Retinal pigment epithelial cell (primary cell): ENCODE data around the gene ZNF766.

Experiments used
- DNase-seq: peaks from one replicate; pipeline ENCODE4 v3.0.0-alpha.2; 2010; ENCODE audit warnings: low read depth
- H3K4me3 ChIP-seq: 2 replicates; pipeline ENCODE4 v1.5.1; 2011; ENCODE audit warnings: mild to moderate bottlenecking, low read length, control low read depth, moderate library complexity
- CTCF ChIP-seq: conservative IDR thresholded peaks from 2 replicates; pipeline ENCODE4 v1.5.1; 2011; ENCODE audit warnings: low read depth, low read length, control low read depth, inconsistent platforms

ZNF766 gene

GRCh38 chr19:52227196-52227940, 42.0 kb upstream of the ZNF766 start:
- DNase-seq: no peak
- TF ChIP-seq CTCF: no peak
- H3K4me3 ChIP-seq: no peak overlapping the region

GRCh38 chr19:52227980-52228379, 41.4 kb upstream of the ZNF766 start:
- no peak for TF ChIP-seq CTCF
- DNase-seq: no peak
- no peak overlapping the region for H3K4me3 ChIP-seq

GRCh38 chr19:52229524-52229923, 39.9 kb upstream of the ZNF766 start:
- no peak for TF ChIP-seq CTCF
- DNase-seq: no peak

GRCh38 chr19:52230685-52231084, 38.7 kb upstream of the ZNF766 start:
- no peak for TF ChIP-seq CTCF
- no peak for DNase-seq
- H3K4me3 ChIP-seq: no peak overlapping the region

More at GRCh38 chr19:52229524-52229923, 39.9 kb upstream of the ZNF766 start:
- no peak overlapping the region for H3K4me3 ChIP-seq

GRCh38 chr19:52231154-52231910, 38.1 kb upstream of the ZNF766 start:
- no peak for TF ChIP-seq CTCF

GRCh38 chr19:52234406-52234805, 35.0 kb upstream of the ZNF766 start:
- no peak for TF ChIP-seq CTCF
- H3K4me3 ChIP-seq: no peak overlapping the region
- no peak for DNase-seq

More at GRCh38 chr19:52231154-52231910, 38.1 kb upstream of the ZNF766 start:
- no peak overlapping the region for H3K4me3 ChIP-seq
- no peak for DNase-seq
